Measurements from ENCODE around the gene HCN2. TPM values are rescaled to one million over a fixed set of nuclear protein-coding genes. Genes with fewer than 3 reads are reported as not detected.

Gene HCN2
- total RNA-seq, 2 experiments from 2014 or later: 0.06 to 1.0 TPM

GRCh38 chr19:592101-592500 is 2.4 kb downstream of the HCN2 start:
- H3K4me3 ChIP-seq (ENCODE audit: low read depth, low read length, poor library complexity, severe bottlenecking): no peak overlapping the region
- H3K27ac ChIP-seq (ENCODE audit: low read depth, low read length, poor library complexity, severe bottlenecking): no peak overlapping the region
- CTCF ChIA-PET (ENCODE audit: unreplicated experiment): no interaction called here
- H3K9me3 ChIP-seq (ENCODE audit: low read length): no peaks in the 10 kb centered on the region
- no peaks in the 10 kb centered on the region for H3K36me3 ChIP-seq (ENCODE audit: insufficient read depth, low read length)
- H3K9me2 ChIP-seq (ENCODE audit: insufficient read depth, low read length): no peaks in the 10 kb centered on the region
- TF ChIP-seq EZH2phosphoT487 (IDR thresholded peaks at IDR 0.05; ENCODE audit: borderline replicate concordance, low read depth, low read length): no peak
- TF ChIP-seq, protein P1, sequence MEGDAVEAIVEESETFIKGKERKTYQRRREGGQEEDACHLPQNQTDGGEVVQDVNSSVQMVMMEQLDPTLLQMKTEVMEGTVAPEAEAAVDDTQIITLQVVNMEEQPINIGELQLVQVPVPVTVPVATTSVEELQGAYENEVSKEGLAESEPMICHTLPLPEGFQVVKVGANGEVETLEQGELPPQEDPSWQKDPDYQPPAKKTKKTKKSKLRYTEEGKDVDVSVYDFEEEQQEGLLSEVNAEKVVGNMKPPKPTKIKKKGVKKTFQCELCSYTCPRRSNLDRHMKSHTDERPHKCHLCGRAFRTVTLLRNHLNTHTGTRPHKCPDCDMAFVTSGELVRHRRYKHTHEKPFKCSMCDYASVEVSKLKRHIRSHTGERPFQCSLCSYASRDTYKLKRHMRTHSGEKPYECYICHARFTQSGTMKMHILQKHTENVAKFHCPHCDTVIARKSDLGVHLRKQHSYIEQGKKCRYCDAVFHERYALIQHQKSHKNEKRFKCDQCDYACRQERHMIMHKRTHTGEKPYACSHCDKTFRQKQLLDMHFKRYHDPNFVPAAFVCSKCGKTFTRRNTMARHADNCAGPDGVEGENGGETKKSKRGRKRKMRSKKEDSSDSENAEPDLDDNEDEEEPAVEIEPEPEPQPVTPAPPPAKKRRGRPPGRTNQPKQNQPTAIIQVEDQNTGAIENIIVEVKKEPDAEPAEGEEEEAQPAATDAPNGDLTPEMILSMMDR (conservative IDR thresholded peaks at IDR 0.05; ENCODE audit: low read length): no peak
- no TSS peak for BruUV-seq (replicated peaks)
- POLR2A ChIA-PET: no interaction called here
- no peak for DNase-seq (ENCODE audit: low spot score)
- no peaks in the 10 kb centered on the region for H3K79me2 ChIP-seq (ENCODE audit: insufficient read depth, low read depth, low read length)
- no peaks in the 10 kb centered on the region for H4K20me1 ChIP-seq (ENCODE audit: insufficient read depth, low read length)
- intact Hi-C loops (cut with micrococcal nuclease; ENCODE audit: unreplicated experiment): no loop called here
- H3K4me2 ChIP-seq (ENCODE audit: low read length): no peak overlapping the region
- H3K4me1 ChIP-seq (ENCODE audit: insufficient read depth, low read length, poor library complexity, severe bottlenecking): peaks cover 12% of the 10 kb centered on the region
- no peak overlapping the region for H2AFZ ChIP-seq (ENCODE audit: low read length)

GRCh38 chr19:593055-593454 is 3.4 kb downstream of the HCN2 start:
- no peak overlapping the region for H3K4me2 ChIP-seq (ENCODE audit: low read length)
- ChIA-PET CTCF (ENCODE audit: unreplicated experiment) (no interaction called here), POLR2A (no interaction called here)
- TF ChIP-seq EZH2phosphoT487 (IDR thresholded peaks at IDR 0.05; ENCODE audit: borderline replicate concordance, low read depth, low read length): no peak
- TF ChIP-seq, protein P1 (conservative IDR thresholded peaks at IDR 0.05; ENCODE audit: low read length): no peak
- H3K79me2 ChIP-seq (ENCODE audit: insufficient read depth, low read depth, low read length): no peaks in the 10 kb centered on the region
- intact Hi-C loops (cut with micrococcal nuclease; ENCODE audit: unreplicated experiment): no loop called here
- no peaks in the 10 kb centered on the region for H4K20me1 ChIP-seq (ENCODE audit: insufficient read depth, low read length)
- no peaks in the 10 kb centered on the region for H3K9me3 ChIP-seq (ENCODE audit: low read length)
- H3K4me3 ChIP-seq (ENCODE audit: low read depth, low read length, poor library complexity, severe bottlenecking): no peak overlapping the region
- no peaks in the 10 kb centered on the region for H3K36me3 ChIP-seq (ENCODE audit: insufficient read depth, low read length)
- no peaks in the 10 kb centered on the region for H3K9me2 ChIP-seq (ENCODE audit: insufficient read depth, low read length)
- peaks cover 11% of the 10 kb centered on the region for H3K4me1 ChIP-seq (ENCODE audit: insufficient read depth, low read length, poor library complexity, severe bottlenecking)
- no peak overlapping the region for H2AFZ ChIP-seq (ENCODE audit: low read length)
- no peak for DNase-seq (ENCODE audit: low spot score)
- no peak overlapping the region for H3K27ac ChIP-seq (ENCODE audit: low read depth, low read length, poor library complexity, severe bottlenecking)
- BruUV-seq (replicated peaks): no TSS peak

DNA sequence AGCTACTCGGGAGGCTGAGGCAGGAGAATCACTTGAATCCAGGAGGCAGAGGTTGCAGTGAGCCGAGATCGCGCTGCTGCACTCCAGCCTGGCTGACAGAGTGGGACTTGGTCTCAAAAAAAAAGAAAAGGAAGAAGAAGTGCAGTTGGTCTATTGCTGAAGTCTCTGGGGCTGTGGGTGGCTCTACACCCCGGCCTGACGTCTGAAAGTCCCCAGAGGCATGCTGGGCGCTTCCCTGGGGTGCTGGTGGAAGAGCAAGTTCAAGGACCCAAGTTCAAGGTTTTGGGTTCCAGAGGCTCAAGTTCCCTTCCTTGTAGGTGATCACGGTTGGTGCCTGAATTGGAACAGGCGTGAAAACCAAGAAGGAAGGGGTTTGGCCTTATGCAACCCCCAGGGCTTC is 3.8 kb downstream of the HCN2 start:
- POLR2A ChIA-PET: no interaction called here
- CTCF ChIA-PET (ENCODE audit: unreplicated experiment): no interaction called here
- no peak overlapping the region for H3K4me3 ChIP-seq (ENCODE audit: low read depth, low read length, poor library complexity, severe bottlenecking)
- no peaks in the 10 kb centered on the region for H4K20me1 ChIP-seq (ENCODE audit: insufficient read depth, low read length)
- DNase-seq (ENCODE audit: low spot score): no peak
- no peak overlapping the region for H2AFZ ChIP-seq (ENCODE audit: low read length)
- peaks cover 7% of the 10 kb centered on the region for H3K4me1 ChIP-seq (ENCODE audit: insufficient read depth, low read length, poor library complexity, severe bottlenecking)
- H3K9me2 ChIP-seq (ENCODE audit: insufficient read depth, low read length): no peaks in the 10 kb centered on the region
- no peaks in the 10 kb centered on the region for H3K79me2 ChIP-seq (ENCODE audit: insufficient read depth, low read depth, low read length)
- BruUV-seq (replicated peaks): no TSS peak
- TF ChIP-seq EZH2phosphoT487 (IDR thresholded peaks at IDR 0.05; ENCODE audit: borderline replicate concordance, low read depth, low read length): no peak
- TF ChIP-seq, protein P1 (conservative IDR thresholded peaks at IDR 0.05; ENCODE audit: low read length): no peak
- H3K36me3 ChIP-seq (ENCODE audit: insufficient read depth, low read length): no peaks in the 10 kb centered on the region
- intact Hi-C loops (cut with micrococcal nuclease; ENCODE audit: unreplicated experiment): no loop called here
- no peak overlapping the region for H3K27ac ChIP-seq (ENCODE audit: low read depth, low read length, poor library complexity, severe bottlenecking)
- no peaks in the 10 kb centered on the region for H3K9me3 ChIP-seq (ENCODE audit: low read length)
- H3K4me2 ChIP-seq (ENCODE audit: low read length): no peak overlapping the region

Measured in OCI-LY7 (cell line).